ENCODE results near the gene CC2D2A.

The CC2D2A gene

DNA sequence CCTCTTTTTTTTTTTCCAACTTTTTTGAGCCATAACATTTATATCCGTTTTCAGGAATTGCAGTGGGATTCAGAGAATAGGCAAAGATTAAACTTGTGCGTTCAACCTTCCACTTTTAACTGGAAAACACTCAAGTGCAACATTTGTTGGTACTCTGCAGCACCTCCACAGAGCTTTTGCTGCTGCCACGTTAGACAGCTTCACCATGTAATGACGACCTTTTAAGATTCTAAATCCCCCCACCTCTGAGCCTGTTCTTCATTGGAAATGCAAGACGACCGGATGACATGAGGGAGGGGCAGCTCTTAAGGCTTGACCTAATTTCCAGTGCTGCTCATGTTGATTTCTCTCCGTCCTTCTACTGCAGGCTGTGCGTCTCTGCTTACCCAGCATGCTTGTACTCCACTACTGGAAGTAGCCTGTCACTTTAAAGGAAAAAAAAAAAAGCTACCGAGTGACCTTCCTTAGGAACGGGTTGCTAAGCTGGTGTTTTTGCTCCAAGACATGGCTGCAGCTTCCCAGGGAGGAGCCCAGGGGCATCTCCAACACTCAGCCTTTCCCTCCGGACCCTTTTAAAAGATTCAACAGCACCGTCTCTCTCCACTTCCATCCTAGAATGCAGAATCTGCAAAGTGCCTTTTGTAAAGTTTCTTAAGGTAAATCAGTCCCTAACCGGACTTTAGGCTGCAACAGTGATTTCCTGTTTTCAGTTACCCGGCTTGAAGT, at the start of gene CC2D2A:
CC2D2A (plus strand) TSS at position 481 of the 726 bp plus-strand sequence. CDS start 6,051 bp downstream, outside the sequence.
- no peak for DNase-seq

- no peak for DNase-seq
These were observed 49.0 kb upstream of the CC2D2A start for GRCh38 chr4:15420642-15421041.

DNA sequence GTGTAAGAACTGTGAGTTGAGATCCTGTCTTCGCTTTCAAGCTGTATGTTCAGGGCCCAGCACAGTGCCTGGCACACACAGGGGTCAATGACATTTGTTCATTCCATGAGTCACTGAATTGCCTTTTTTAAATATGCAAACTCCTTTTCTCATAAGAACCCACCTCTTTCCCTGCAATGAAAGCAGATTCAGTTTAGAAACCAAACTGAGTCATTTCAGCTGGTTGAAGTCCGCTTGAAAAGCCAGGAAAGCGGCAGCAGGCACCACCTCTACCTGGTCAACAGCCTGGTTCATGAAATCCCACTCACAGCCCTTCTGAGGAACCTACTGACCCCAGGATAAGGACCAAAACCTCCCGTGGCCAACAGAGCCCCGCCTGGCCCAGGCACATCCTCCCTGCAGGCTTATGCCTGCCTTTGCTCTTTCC, 46.4 kb upstream of the CC2D2A start:
- DNase-seq: no peak

- DNase-seq: no peak
These were observed 44.2 kb upstream of the CC2D2A start for GRCh38 chr4:15425520-15425919.

GRCh38 chr4:15427161-15427560, 42.5 kb upstream of the CC2D2A start:
- no peak for DNase-seq

DNA sequence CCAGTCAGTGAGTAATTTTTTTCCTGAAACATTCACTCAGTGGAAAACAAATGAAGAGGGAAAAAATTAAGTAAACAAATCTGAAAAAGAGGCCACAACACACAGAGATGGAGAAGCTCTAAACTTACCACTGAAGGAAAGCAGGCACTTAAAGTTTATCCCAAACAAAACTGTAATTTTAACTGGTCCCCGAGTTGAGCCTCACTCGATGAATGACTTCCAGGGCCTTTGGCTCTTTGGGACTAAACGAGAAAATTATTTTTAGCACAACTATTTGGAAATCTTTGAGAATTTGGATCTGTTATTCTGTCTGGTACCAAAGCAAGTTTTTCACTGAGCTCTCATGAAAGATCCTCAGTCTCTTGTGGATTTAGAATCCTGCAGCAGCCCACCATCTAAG, 42.0 kb upstream of the CC2D2A start, which contains the start of gene C1QTNF7:
C1QTNF7 (plus strand) TSS at position 333 of the 400 bp plus-strand sequence. CDS start 7,711 bp downstream, outside the sequence.
- DNase-seq: no peak

- no peak for DNase-seq
These were observed 41.1 kb upstream of the CC2D2A start for GRCh38 chr4:15428611-15429010.

- DNase-seq: no peak
These were observed 35.6 kb upstream of the CC2D2A start for GRCh38 chr4:15434091-15434490.

- no peak for DNase-seq
These were observed 35.0 kb upstream of the CC2D2A start for GRCh38 chr4:15434676-15435075.

- DNase-seq: peak in 1 of 2 experiments; percentile 54
These were observed 33.2 kb upstream of the CC2D2A start for GRCh38 chr4:15436513-15436912.

DNA sequence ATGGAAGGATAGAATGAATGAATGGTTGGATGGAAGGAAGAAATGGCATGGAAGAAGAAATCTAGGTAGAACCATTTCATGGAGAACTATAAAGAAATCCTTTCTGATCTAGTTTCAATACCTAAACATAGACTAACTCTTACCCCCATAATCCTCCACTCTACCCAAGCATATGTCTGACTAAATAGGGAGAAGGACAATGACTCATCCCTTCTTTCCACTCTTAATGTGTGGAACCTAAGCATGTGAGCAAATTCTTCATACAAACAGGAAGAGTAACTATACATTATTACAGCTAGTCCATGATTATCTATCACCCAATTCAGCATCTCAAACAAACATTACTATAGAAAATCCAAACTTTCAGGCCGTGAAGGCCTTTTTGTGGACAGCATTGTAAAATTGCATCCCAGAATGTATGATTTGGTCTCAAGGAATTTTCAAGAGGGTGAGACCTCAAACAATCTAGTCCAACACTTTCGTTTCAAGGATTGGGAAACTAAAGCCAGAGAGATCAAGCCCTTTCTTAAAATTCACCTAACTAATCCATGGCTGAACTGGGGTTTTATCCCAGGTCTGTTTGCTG, 30.6 kb upstream of the CC2D2A start:
- no peak for DNase-seq

DNA sequence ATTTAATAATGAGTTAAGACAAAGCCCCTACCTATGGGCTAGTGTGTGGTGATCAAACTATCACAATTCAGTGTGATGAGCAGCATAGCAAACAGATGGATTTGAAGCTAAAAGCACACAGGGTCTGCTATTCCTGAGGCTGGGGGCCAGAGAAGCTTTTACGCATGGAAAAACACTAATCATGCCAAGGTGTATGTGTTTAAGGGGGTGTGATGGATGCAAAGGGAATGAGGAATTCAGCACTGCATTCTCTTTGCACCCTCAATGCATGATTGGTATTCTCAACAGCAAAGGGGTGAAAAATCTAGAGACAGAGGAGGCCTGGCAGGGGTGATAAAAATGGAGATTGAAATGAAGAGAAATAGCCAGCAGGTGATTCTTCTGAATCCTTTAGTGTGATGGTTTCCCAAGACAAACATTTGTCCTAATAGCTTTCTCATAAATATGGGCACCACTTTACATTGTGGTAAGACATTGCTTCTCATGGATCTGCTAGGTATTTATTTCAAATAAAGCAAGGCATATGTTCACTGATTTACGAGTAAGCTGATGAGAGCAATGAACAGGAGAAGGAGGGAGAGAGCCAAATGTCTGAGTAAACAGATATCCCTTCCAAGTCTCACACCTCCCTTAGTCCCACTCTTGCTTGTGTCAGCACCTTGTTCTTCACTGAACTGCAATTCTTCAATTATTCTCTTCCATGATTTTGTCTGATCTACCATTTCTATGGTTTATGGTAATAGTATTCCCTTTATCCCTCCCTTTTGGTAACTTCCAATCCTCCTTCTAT, 26.1 kb upstream of the CC2D2A start:
- no peak for DNase-seq

DNA sequence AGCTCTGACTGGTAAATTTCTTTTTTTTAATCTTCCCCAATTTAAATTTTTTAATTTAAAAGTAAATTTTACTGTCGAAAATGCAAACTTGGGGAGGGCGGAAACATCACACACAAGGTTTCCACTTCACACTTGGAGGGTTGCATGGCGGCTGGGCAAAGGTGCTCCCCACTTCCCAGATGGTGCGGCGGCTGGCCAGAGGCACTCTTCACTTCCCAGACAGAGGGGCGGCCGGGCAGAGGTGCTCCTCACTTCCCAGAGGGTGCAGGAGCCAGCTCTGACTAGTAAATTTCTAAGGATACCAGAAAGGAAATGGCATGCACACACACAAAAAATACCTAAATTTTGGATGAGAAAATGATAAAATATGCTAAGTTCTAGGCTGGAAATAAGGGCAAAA, 25.4 kb upstream of the CC2D2A start:
- no peak for DNase-seq

GRCh38 chr4:15444879-15445547, 24.7 kb upstream of the CC2D2A start:
- DNase-seq: no peak

- DNase-seq: no peak
These were observed 18.4 kb upstream of the CC2D2A start for GRCh38 chr4:15451181-15451865.

DNA sequence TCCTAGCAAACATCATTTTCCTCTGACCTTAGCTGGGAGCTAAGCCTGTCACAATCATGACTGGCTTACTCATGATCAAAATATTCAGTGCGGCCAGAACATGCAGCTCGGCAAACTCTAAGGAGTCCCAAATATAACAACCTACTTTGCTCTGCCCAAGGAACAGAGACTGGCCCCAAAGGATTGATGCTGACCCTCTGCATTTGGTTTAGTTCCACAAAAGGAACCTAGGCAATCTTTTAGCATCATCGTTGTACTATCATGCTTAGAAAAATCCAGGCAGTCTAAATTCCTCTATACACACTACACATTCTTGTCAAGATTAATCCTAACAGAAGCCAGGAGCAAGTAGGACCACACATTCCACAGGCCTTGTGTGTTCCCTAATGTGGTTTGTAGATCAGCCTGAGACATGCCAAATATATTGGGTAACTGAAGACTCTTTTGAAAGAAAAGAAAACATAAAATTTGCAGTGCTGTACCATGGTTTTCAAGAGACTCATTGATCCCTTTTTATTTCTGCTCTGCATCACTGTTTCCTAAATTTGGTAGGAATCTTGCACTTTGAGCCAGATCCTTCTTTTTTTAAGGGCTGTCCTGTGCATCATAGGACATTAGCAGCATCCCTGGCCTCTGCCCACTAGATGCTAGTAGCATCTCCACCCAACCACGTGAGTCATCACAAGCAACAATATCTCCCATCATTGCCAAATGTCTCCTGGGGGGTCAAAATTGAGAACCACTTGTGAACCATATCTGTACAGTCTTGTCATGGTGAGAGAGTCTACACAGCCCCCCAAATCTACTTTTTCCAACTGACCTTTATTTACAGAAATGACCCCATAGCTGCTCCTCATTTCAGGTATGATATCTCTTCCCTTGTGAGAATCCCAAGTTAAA, 17.6 kb upstream of the CC2D2A start:
- DNase-seq: no peak

GRCh38 chr4:15455290-15455689, 14.4 kb upstream of the CC2D2A start:
- no peak for DNase-seq

GRCh38 chr4:15457406-15458201, 12.1 kb upstream of the CC2D2A start:
- peak; percentile 36 to 45 for DNase-seq

- DNase-seq: no peak
These were observed 11.1 kb upstream of the CC2D2A start for GRCh38 chr4:15458616-15459015.

DNA sequence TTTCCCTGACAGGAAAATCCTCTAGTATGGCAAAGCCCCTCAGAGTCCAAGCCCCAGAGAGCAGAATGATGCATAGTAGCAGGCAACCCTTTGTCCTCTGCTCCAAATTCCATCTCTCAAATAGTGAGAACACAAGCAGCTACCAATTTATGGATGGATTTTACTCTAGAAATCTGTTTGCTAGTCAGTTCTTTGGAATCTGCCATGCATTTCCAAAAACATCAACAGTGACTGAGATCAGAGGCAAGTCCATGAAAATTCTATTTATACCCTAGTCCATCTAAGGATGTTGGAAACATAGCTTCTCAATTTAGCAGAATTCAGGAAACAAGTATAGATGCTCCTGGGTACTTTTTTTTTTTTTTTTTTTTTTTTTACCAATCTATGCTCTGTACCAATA, 10.0 kb upstream of the CC2D2A start:
- no peak for DNase-seq

DNA sequence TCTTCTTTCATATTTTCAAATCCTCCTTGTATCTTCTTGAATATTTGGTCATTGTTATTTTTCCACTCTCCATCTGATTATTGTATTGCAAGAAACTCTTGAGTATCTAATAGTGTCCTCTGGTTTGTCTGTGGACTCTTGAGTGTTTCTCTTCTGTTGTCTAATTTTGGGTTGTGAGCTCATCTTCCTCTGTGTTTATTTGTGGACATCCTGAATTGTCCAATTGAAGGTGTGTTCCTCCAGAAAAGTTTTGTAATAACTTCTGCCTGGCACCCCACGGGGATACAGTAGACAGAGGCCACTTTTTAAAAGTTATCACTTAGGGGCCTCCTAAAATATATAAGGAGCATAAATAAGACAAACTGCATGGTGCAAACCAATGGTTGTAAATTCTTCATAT, 3.1 kb upstream of the CC2D2A start:
- no peak for DNase-seq

Data from NCI-H2081 (cell line).